K562 (cell line): ENCODE results near the gene FAM20C. TPM values are rescaled to one million over a fixed set of nuclear protein-coding genes. Genes with fewer than 3 reads are reported as not detected.

Source experiments
- ATAC-seq: fragments of 200-7000 bp; cut with Tn5 transposase; 3 replicates; pipeline ENCODE4 v1.9.1; 2020; ENCODE audit warnings: moderate library complexity
- BruUV-seq: library from RNA; stranded (reverse); fragments of 400-500 nt; replicated peaks from 2 replicates; lab custom pipeline; 2021; lab: Mats Ljungman, UMichigan
- CTCF ChIA-PET: fragments of 300-600 bp; formaldehyde crosslinking; extraction: SDS; loops from one replicate; lab custom pipeline; 2021; ENCODE audit warnings: low intra/inter-chr PET ratio; lab: Yijun Ruan, JAX
- POLR2A ChIA-PET: fragments of 300-600, 350-650 bp; sonication (Branson Sonifier 250); formaldehyde crosslinking; extraction: SDS; loops from one replicate; lab custom pipeline; 2021; ENCODE audit warnings: antibody characterized with exemption, inconsistent platforms; lab: Yijun Ruan, JAX
- DNase-seq, 4 experiments: peaks; one replicate each; pipeline versions ENCODE4 v3.0.0 to v3.0.0-alpha.2; 2011 to 2018; ENCODE audit warnings: low spot score in 3 of 4, mixed read lengths in 3 of 4; ENCODE audit errors: extremely low read depth in 1 of 4
- FAIRE-seq: peaks from 2 replicates; lab custom pipeline; 2011; peaks lifted over from hg19 to GRCh38; lab: Jason Lieb, UNC
- H2AFZ ChIP-seq: 2 replicates; pipeline ENCODE4 v1.6.0; 2011; ENCODE audit warnings: low read depth, low read length, control low read depth, inconsistent platforms
- H3K27ac ChIP-seq: fragments of 200-600 bp; 3 replicates; pipeline ENCODE4 v1.8.0; 2011; ENCODE audit warnings: low read depth, mild to moderate bottlenecking, control low read depth, inconsistent platforms, low read length, moderate library complexity, mixed read lengths; ENCODE audit errors: extremely low read depth
- H3K27me3 ChIP-seq, 2 experiments: fragments of 300-600 bp in 1 of 2; 2 replicates in 1 of 2; 3 replicates in 1 of 2; pipeline versions ENCODE4 v1.6.0 to v1.8.0; 2011; ENCODE audit warnings: inconsistent platforms in 2 of 2, low read length in 2 of 2, mild to moderate bottlenecking in 1 of 2, mixed read lengths in 1 of 2, moderate library complexity in 1 of 2; ENCODE audit not compliant: control insufficient read depth in 2 of 2, insufficient read depth in 2 of 2
- H3K36me3 ChIP-seq: fragments of 300-600 bp; 3 replicates; pipeline ENCODE4 v1.8.0; 2011; ENCODE audit warnings: mild to moderate bottlenecking, low read length, inconsistent platforms; ENCODE audit not compliant: control insufficient read depth, insufficient read depth
- H3K4me1 ChIP-seq, 2 experiments: fragments of 200-600 bp in 1 of 2; replicated peaks in 1 of 2; 2 replicates in 1 of 2; 3 replicates in 1 of 2; pipeline versions ENCODE4 v1.5.1 to v1.8.0; 2011; ENCODE audit warnings: inconsistent platforms in 2 of 2, low read length in 2 of 2, mild to moderate bottlenecking in 1 of 2, mixed read lengths in 1 of 2, moderate library complexity in 1 of 2; ENCODE audit not compliant: control insufficient read depth in 2 of 2, insufficient read depth in 2 of 2
- H3K4me2 ChIP-seq: 2 replicates; pipeline ENCODE4 v1.6.1; 2011; ENCODE audit warnings: low read length, control low read depth, inconsistent platforms, mixed read lengths; ENCODE audit not compliant: insufficient read depth
- H3K4me3 ChIP-seq: fragments of 200-600 bp; sonication (generic), shearing (Covaris generic); 2 replicates; pipeline ENCODE4 v1.5.1; 2016; ENCODE audit warnings: control low read depth, inconsistent platforms
- H3K79me2 ChIP-seq: fragments of 200-600 bp; 3 replicates; pipeline ENCODE4 v1.8.0; 2011; ENCODE audit warnings: low read length, inconsistent platforms; ENCODE audit not compliant: control insufficient read depth, insufficient read depth
- H3K9ac ChIP-seq, 2 experiments: 2 replicates each; pipeline versions ENCODE4 v1.6.0 to v1.6.1; 2011; ENCODE audit warnings: low read depth in 2 of 2, low read length in 2 of 2, control low read depth in 1 of 2, inconsistent platforms in 1 of 2, mild to moderate bottlenecking in 1 of 2, mixed read lengths in 1 of 2; ENCODE audit not compliant: insufficient read depth in 1 of 2
- H3K9me1 ChIP-seq: one replicate; pipeline ENCODE4 v1.6.0; 2011; ENCODE audit warnings: inconsistent platforms, mild to moderate bottlenecking, low read length, moderate library complexity; ENCODE audit not compliant: control insufficient read depth, insufficient read depth
- H3K9me3 ChIP-seq: replicated peaks from 2 replicates; pipeline ENCODE4 v1.5.1; 2011; ENCODE audit warnings: low read depth, low read length, inconsistent platforms; ENCODE audit not compliant: control insufficient read depth, insufficient read depth
- H4K20me1 ChIP-seq: replicated peaks from 2 replicates; pipeline ENCODE4 v1.6.1; 2011; ENCODE audit warnings: low read length, inconsistent platforms, mixed read lengths; ENCODE audit not compliant: control insufficient read depth, insufficient read depth
- KDM5B ChIP-seq: fragments of 200-600 bp; sonication (generic); IDR thresholded peaks from 2 replicates; pipeline ENCODE4 v1.6.1; 2012; ENCODE audit warnings: low read depth, mild to moderate bottlenecking, moderate library complexity, low read length, control low read depth, inconsistent platforms; ENCODE audit not compliant: insufficient replicate concordance
- WGBS: fragments of 100-300 bp; shearing (Covaris generic); methylation state at CpG from one replicate; pipeline ENCODE4 v1.1.6; 2016; ENCODE audit warnings: low coverage, mixed read lengths; ENCODE audit not compliant: insufficient coverage; ENCODE audit errors: missing lambda C conversion rate; 5-methylcytosine and 5-hydroxymethylcytosine counted together
- in situ Hi-C: fragments of 300-500 bp; cut with MboI; formaldehyde crosslinking; loops from 4 replicates; pipeline ENCODE4 v1.15.0; 2018; ENCODE audit warnings: inconsistent platforms, mixed read lengths
- intact Hi-C: fragments of 100-400 bp; cut with micrococcal nuclease; formaldehyde crosslinking; loops from 2 replicates; pipeline ENCODE4 v1.14.2; 2022
- polyA plus RNA-seq, 8 experiments: library from polyadenylated mRNA; depleted of rRNA in 4 of 8; stranded (reverse) in 5 of 8; unstranded in 3 of 8; fragments of >200 nt; fragmentation: Nextera tagmentation in 2 of 8; fragmentation: Illumina TruSeq in 1 of 8; extraction: Ambion mirVana in 2 of 8; extraction: Trizol in 1 of 8; gene quantifications; 2 replicates each; pipeline versions ENCODE4 v1.2.1 to v1.2.3, GENCODE V29; 2011 to 2014; ENCODE audit warnings: inconsistent platforms in 1 of 8, missing spikeins in 1 of 8
- total RNA-seq, 7 experiments: library from RNA; depleted of rRNA in 6 of 7; stranded (reverse); fragments of >200 nt in 6 of 7; fragmentation: Illumina TruSeq in 2 of 7; extraction: Trizol in 2 of 7; gene quantifications; 2 replicates each; pipeline versions ENCODE4 v1.2.1 to v1.2.3, GENCODE V29; 2011 to 2021; ENCODE audit warnings: low replicate concordance in 1 of 7
- TF ChIP-seq, protein P1 (sequence below): fragments of 250-450 bp; sonication (Bioruptor Pico); IDR thresholded peaks from 2 replicates; pipeline ENCODE4 v1.5.1; 2021; ENCODE audit warnings: mild to moderate bottlenecking
- TF ChIP-seq, protein P2 (sequence below): sonication (generic); formaldehyde crosslinking; IDR thresholded peaks from 2 replicates; pipeline ENCODE4 v1.8.1; 2023; ENCODE audit warnings: mild to moderate bottlenecking, missing genetic modification reagents

Gene FAM20C
- total and polyA plus RNA-seq, 9 of the 15 experiments (the other 6 are each of a cell fraction or from before 2014, with no cell fraction given) = 0.09 TPM; not detected in 8

DNA sequence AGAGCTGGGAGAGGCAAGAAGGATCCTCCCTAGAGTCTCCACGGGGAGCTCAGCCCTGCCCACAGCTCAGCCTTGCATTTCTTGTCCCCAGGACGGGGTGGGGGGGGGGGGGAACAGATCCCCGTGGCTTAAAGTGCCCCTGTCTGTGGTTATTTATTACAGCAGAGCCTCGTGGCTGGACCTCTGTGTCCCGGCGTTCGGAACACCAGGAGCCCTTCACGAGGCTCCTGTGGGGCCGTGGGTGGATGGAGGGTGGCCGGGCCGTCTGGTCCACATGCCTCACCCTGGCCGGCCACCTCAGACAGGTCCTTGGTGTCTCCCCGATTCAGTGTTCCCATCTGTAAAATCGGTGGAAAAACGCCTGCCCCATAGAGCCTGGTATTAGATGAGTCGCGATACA is 37.9 kb downstream of the FAM20C start:
- Histone ChIP-seq H3K9ac (no peak overlapping the region), H3K4me1 (peaks cover 0 to 19% of the 10 kb centered on the region in 2 experiments; a peak in 2 of 5 replicates), H3K27me3 (peaks cover 83 to 89% of the 10 kb centered on the region in 2 experiments), H3K4me2 (no peak overlapping the region), H3K36me3 (no peaks in the 10 kb centered on the region), H2AFZ (no peak overlapping the region), H3K9me1 (no peaks in the 10 kb centered on the region), H3K9me3 (no peaks in the 10 kb centered on the region), H3K27ac (no peak overlapping the region), H3K4me3 (no peak overlapping the region), H3K79me2 (no peaks in the 10 kb centered on the region), H4K20me1 (peaks cover 22% of the 10 kb centered on the region; the same call in 1 of the 2 replicates)
- intact Hi-C loops (no loop called here), in situ Hi-C loops (no loop called here)
- WGBS = 0% methylated on average over 15 of the region's 17 CpGs
- DNase-seq (no peak), ATAC-seq (no peak), FAIRE-seq (no peak)
- no peak for TF ChIP-seq KDM5B
- TF ChIP-seq, protein P1, sequence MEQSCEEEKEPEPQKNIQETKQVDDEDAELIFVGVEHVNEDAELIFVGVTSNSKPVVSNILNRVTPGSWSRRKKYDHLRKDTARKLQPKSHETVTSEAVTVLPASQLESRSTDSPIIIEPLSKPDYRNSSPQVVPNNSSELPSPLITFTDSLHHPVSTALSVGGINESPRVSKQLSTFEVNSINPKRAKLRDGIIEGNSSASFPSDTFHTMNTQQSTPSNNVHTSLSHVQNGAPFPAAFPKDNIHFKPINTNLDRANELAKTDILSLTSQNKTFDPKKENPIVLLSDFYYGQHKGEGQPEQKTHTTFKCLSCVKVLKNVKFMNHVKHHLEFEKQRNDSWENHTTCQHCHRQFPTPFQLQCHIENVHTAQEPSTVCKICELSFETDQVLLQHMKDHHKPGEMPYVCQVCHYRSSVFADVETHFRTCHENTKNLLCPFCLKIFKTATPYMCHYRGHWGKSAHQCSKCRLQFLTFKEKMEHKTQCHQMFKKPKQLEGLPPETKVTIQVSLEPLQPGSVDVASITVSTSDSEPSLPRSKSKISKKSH = no peak
- TF ChIP-seq, protein P2, sequence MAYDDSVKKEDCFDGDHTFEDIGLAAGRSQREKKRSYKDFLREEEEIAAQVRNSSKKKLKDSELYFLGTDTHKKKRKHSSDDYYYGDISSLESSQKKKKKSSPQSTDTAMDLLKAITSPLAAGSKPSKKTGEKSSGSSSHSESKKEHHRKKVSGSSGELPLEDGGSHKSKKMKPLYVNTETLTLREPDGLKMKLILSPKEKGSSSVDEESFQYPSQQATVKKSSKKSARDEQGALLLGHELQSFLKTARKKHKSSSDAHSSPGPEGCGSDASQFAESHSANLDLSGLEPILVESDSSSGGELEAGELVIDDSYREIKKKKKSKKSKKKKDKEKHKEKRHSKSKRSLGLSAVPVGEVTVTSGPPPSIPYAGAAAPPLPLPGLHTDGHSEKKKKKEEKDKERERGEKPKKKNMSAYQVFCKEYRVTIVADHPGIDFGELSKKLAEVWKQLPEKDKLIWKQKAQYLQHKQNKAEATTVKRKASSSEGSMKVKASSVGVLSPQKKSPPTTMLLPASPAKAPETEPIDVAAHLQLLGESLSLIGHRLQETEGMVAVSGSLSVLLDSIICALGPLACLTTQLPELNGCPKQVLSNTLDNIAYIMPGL (CRISPR knock-in tag) = no peak
- ChIA-PET CTCF (no interaction called here), POLR2A (no interaction called here)
- no TSS peak for BruUV-seq
